KMS-11 (cell line): Measurements from ENCODE around the gene CEP44.

ENCODE experiments used
- H2AFZ ChIP-seq: fragments of 200-600 bp; sonication (generic); 2 replicates; pipeline ENCODE4 v1.6.1; 2016; ENCODE audit warnings: antibody characterized with exemption, mixed run types, low read depth
- H3K27ac ChIP-seq: fragments of 200-600 bp; sonication (generic); 2 replicates; pipeline ENCODE4 v1.6.1; 2016; ENCODE audit warnings: mild to moderate bottlenecking, mixed run types
- H3K27me3 ChIP-seq: fragments of 200-600 bp; sonication (generic); 2 replicates; pipeline ENCODE4 v1.6.1; 2017; ENCODE audit warnings: mild to moderate bottlenecking, low read depth, mixed run types, moderate library complexity; ENCODE audit not compliant: insufficient read depth
- H3K36me3 ChIP-seq: fragments of 200-600 bp; sonication (generic); 2 replicates; pipeline ENCODE4 v1.6.1; 2017; ENCODE audit warnings: mild to moderate bottlenecking, mixed run types; ENCODE audit not compliant: insufficient read depth
- H3K4me1 ChIP-seq: fragments of 200-600 bp; sonication (generic); 2 replicates; pipeline ENCODE4 v1.6.1; 2016; ENCODE audit warnings: mild to moderate bottlenecking, low read depth, mixed run types; ENCODE audit not compliant: poor library complexity, severe bottlenecking
- H3K4me2 ChIP-seq: fragments of 200-600 bp; sonication (generic); 2 replicates; pipeline ENCODE4 v1.7.0; 2016; ENCODE audit warnings: mild to moderate bottlenecking, mixed run types
- H3K4me3 ChIP-seq: fragments of 200-600 bp; sonication (generic); IDR thresholded peaks from 2 replicates; pipeline ENCODE4 v1.6.1; 2017; ENCODE audit warnings: low read depth, low read length, mixed read lengths; ENCODE audit not compliant: insufficient read depth
- H3K79me2 ChIP-seq: fragments of 200-600 bp; sonication (generic); 2 replicates; pipeline ENCODE4 v1.6.1; 2016; ENCODE audit warnings: low read depth, mixed run types; ENCODE audit not compliant: insufficient read depth
- H3K9ac ChIP-seq: fragments of 200-600 bp; sonication (generic); 2 replicates; pipeline ENCODE4 v1.6.1; 2016; ENCODE audit warnings: mild to moderate bottlenecking, mixed run types
- H4K20me1 ChIP-seq: fragments of 200-600 bp; sonication (generic); 2 replicates; pipeline ENCODE4 v1.6.1; 2016; ENCODE audit warnings: mild to moderate bottlenecking, mixed run types; ENCODE audit not compliant: insufficient read depth
- CTCF ChIP-seq: fragments of 200-600 bp; sonication (generic); conservative IDR thresholded peaks from 2 replicates; pipeline ENCODE4 v1.6.1; 2017; ENCODE audit warnings: low read depth, mild to moderate bottlenecking, antibody characterized with exemption, low read length, moderate library complexity, mixed read lengths

Gene CEP44

GRCh38 chr4:174266416-174266815 is 17.3 kb upstream of the CEP44 start:
- no peak overlapping the region for H3K4me3 ChIP-seq
- H3K4me2 ChIP-seq: no peak overlapping the region
- no peak overlapping the region for H2AFZ ChIP-seq
- no peaks in the 10 kb centered on the region for H3K27me3 ChIP-seq
- H3K4me1 ChIP-seq: no peaks in the 10 kb centered on the region
- no peaks in the 10 kb centered on the region for H3K36me3 ChIP-seq
- no peak for TF ChIP-seq CTCF
- no peaks in the 10 kb centered on the region for H4K20me1 ChIP-seq
- 0 out of 2 replicates have a peak, but pooled peaks cover 3% of the 10 kb centered on the region for H3K79me2 ChIP-seq
- H3K9ac ChIP-seq: no peak overlapping the region
- H3K27ac ChIP-seq: no peak overlapping the region

GRCh38 chr4:174273930-174274329 is 9.8 kb upstream of the CEP44 start:
- H3K9ac ChIP-seq: no peak overlapping the region

DNA sequence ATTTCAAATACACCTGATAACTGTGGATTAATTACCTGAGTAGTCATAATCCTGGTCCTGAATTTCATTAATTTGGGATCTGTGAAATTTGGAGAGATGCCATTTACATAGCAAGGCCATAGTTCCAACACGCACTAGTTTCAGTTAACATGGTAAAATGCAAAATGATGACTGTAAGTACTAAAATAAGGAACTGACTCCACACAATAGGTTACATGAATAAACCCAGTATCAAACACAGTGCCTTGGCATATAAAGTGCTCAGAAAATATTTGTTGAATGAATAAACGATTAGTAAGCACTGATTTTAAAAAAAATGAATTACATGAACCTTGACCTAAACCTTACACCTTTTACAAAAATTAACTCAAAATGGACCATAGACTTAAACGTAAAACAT is 9.3 kb upstream of the CEP44 start:
- Histone ChIP-seq H3K4me2 (no peak overlapping the region), H4K20me1 (no peaks in the 10 kb centered on the region), H2AFZ (no peak overlapping the region), H3K27me3 (no peaks in the 10 kb centered on the region), H3K36me3 (no peaks in the 10 kb centered on the region), H3K4me1 (peaks cover 18% of the 10 kb centered on the region), H3K9ac (no peak overlapping the region), H3K4me3 (no peak overlapping the region), H3K27ac (no peak overlapping the region), H3K79me2 (peaks cover 17% of the 10 kb centered on the region; the same call in 1 of the 2 replicates)
- no peak for TF ChIP-seq CTCF

More at GRCh38 chr4:174273930-174274329, 9.8 kb upstream of the CEP44 start:
- H3K4me3 ChIP-seq: no peak overlapping the region
- TF ChIP-seq CTCF: no peak
- peaks cover 11% of the 10 kb centered on the region; the same call in 1 of the 2 replicates for H3K79me2 ChIP-seq
- no peaks in the 10 kb centered on the region for H3K36me3 ChIP-seq
- H4K20me1 ChIP-seq: no peaks in the 10 kb centered on the region
- H3K4me1 ChIP-seq: peaks cover 17% of the 10 kb centered on the region
- H3K27ac ChIP-seq: no peak overlapping the region
- H3K4me2 ChIP-seq: no peak overlapping the region
- no peak overlapping the region for H2AFZ ChIP-seq
- no peaks in the 10 kb centered on the region for H3K27me3 ChIP-seq

- no peak for TF ChIP-seq CTCF
- H3K4me2 ChIP-seq: no peak overlapping the region
- H3K4me1 ChIP-seq: peaks cover 18% of the 10 kb centered on the region
- H3K79me2 ChIP-seq: peaks cover 17% of the 10 kb centered on the region; the same call in 1 of the 2 replicates
- H2AFZ ChIP-seq: no peak overlapping the region
- no peak overlapping the region for H3K27ac ChIP-seq
- H4K20me1 ChIP-seq: no peaks in the 10 kb centered on the region
- H3K27me3 ChIP-seq: no peaks in the 10 kb centered on the region
- H3K4me3 ChIP-seq: no peak overlapping the region
- no peaks in the 10 kb centered on the region for H3K36me3 ChIP-seq
- no peak overlapping the region for H3K9ac ChIP-seq
Observed at GRCh38 chr4:174275101-174275500, 8.6 kb upstream of the CEP44 start.
